Activated T-cell treated with anti-CD3 and anti-CD28 coated beads, Interleukin-2, amount 50 U/mL, for 24 hours (primary cell): ENCODE measurements around the gene CALHM5.
A peak's percentile ranks its signal among the peaks of the same experiment; 100 is the strongest.

Experiments
- DNase-seq: peaks from one replicate; pipeline ENCODE4 v3.0.0-alpha.2; 2020
- H3K27ac Mint-ChIP-seq: 2 replicates; pipeline ENCODE4 v1.8.0; 2020; ENCODE audit warnings: mild to moderate bottlenecking, mixed read lengths
- H3K27me3 Mint-ChIP-seq: 2 replicates; pipeline ENCODE4 v1.8.0; 2020; ENCODE audit warnings: mixed read lengths
- H3K36me3 Mint-ChIP-seq: 2 replicates; pipeline ENCODE4 v1.8.0; 2020; ENCODE audit warnings: low read depth, mixed read lengths
- H3K4me1 Mint-ChIP-seq: 2 replicates; pipeline ENCODE4 v1.8.0; 2020; ENCODE audit warnings: low read depth, mixed read lengths
- H3K4me3 Mint-ChIP-seq: 2 replicates; pipeline ENCODE4 v1.8.0; 2020; ENCODE audit warnings: mild to moderate bottlenecking, moderate library complexity, mixed read lengths
- H3K9me3 Mint-ChIP-seq: 2 replicates; pipeline ENCODE4 v1.8.0; 2020; ENCODE audit warnings: mixed read lengths

The CALHM5 gene

GRCh38 chr6:116511424-116512110 is at the start of gene CALHM5:
TSS of gene CALHM5 (plus strand) at chr6:116511639. CDS start at chr6:116511697, 58 bp downstream.
- Mint-ChIP-seq H3K27me3 (peaks cover under 1% of the 10 kb centered on the region), H3K4me3 (no peak within 1 kb of the TSS), H3K36me3 (no peaks in the 10 kb centered on the region), H3K4me1 (no peaks in the 10 kb centered on the region), H3K27ac (no peak within 1 kb of the TSS), H3K9me3 (peaks cover 9% of the 10 kb centered on the region)
- no peak for DNase-seq

GRCh38 chr6:116461932-116462885 is 49.2 kb upstream of the CALHM5 start:
- peak; percentile 74 for DNase-seq
- H3K27me3 Mint-ChIP-seq, result peaks cover 35% of the 10 kb centered on the region
- H3K4me3 Mint-ChIP-seq, result peak overlapping the region; percentile 53
- no peaks in the 10 kb centered on the region for H3K9me3 Mint-ChIP-seq
- H3K4me1 Mint-ChIP-seq, result peaks cover 39% of the 10 kb centered on the region
- peak overlapping the region; percentile 64 for H3K27ac Mint-ChIP-seq
- H3K36me3 Mint-ChIP-seq, result no peaks in the 10 kb centered on the region

DNA sequence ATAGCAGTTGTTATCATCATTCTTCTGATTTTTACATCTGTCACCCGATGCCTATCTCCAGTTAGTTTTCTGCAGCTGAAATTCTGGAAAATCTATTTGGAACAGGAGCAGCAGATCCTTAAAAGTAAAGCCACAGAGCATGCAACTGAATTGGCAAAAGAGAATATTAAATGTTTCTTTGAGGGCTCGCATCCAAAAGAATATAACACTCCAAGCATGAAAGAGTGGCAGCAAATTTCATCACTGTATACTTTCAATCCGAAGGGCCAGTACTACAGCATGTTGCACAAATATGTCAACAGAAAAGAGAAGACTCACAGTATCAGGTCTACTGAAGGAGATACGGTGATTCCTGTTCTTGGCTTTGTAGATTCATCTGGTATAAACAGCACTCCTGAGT is 48.1 kb upstream of the CALHM5 start:
- no peaks in the 10 kb centered on the region for H3K36me3 Mint-ChIP-seq
- H3K9me3 Mint-ChIP-seq, result no peaks in the 10 kb centered on the region
- peaks cover 41% of the 10 kb centered on the region for H3K4me1 Mint-ChIP-seq
- no peak for DNase-seq
- H3K4me3 Mint-ChIP-seq, result no peak overlapping the region
- H3K27ac Mint-ChIP-seq, result no peak overlapping the region
- H3K27me3 Mint-ChIP-seq, result peaks cover 35% of the 10 kb centered on the region

- Mint-ChIP-seq H3K27me3 (peaks cover 35% of the 10 kb centered on the region), H3K36me3 (no peaks in the 10 kb centered on the region), H3K4me3 (no peak overlapping the region), H3K4me1 (peaks cover 41% of the 10 kb centered on the region), H3K9me3 (no peaks in the 10 kb centered on the region), H3K27ac (no peak overlapping the region)
- no peak for DNase-seq
Measured at GRCh38 chr6:116465246-116465645, 46.2 kb upstream of the CALHM5 start.

DNA sequence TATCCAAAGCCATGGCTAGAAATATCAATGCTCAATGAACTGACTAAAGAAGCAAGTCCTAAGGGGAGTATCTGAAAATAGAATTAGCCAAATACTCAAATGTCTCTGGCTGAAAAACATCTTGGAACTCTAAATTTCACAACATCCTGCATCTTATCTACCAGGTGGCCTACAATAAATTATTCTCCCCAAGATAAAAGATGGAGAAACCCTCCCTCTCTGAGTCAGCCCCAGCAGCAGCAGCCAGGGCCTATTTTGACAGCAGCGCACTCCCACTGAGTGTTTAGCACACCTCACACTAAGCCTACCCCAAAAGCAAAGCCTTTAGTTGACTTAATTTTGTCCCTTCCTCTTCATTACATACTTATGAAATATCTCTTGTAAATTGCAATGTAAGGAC is 44.3 kb upstream of the CALHM5 start:
- Mint-ChIP-seq H3K4me3 (no peak overlapping the region), H3K9me3 (no peaks in the 10 kb centered on the region), H3K27me3 (peaks cover 20% of the 10 kb centered on the region), H3K27ac (no peak overlapping the region), H3K36me3 (no peaks in the 10 kb centered on the region), H3K4me1 (peaks cover 30% of the 10 kb centered on the region)
- DNase-seq, result no peak

GRCh38 chr6:116467514-116467913 is 43.9 kb upstream of the CALHM5 start:
- Mint-ChIP-seq H3K4me1 (peaks cover 27% of the 10 kb centered on the region), H3K27ac (no peak overlapping the region)

GRCh38 chr6:116468293-116468692 is 43.1 kb upstream of the CALHM5 start:
- H3K9me3 Mint-ChIP-seq, result no peaks in the 10 kb centered on the region
- peaks cover 11% of the 10 kb centered on the region for H3K27me3 Mint-ChIP-seq
- DNase-seq, result no peak
- no peak overlapping the region for H3K4me3 Mint-ChIP-seq
- H3K4me1 Mint-ChIP-seq, result peaks cover 23% of the 10 kb centered on the region
- no peak overlapping the region for H3K27ac Mint-ChIP-seq
- H3K36me3 Mint-ChIP-seq, result no peaks in the 10 kb centered on the region

More at GRCh38 chr6:116467514-116467913, 43.9 kb upstream of the CALHM5 start:
- H3K4me3 Mint-ChIP-seq, result no peak overlapping the region
- DNase-seq, result no peak
- peaks cover 19% of the 10 kb centered on the region for H3K27me3 Mint-ChIP-seq
- no peaks in the 10 kb centered on the region for H3K9me3 Mint-ChIP-seq
- H3K36me3 Mint-ChIP-seq, result no peaks in the 10 kb centered on the region

GRCh38 chr6:116471531-116471930 is 39.9 kb upstream of the CALHM5 start:
- no peaks in the 10 kb centered on the region for H3K27me3 Mint-ChIP-seq
- no peaks in the 10 kb centered on the region for H3K9me3 Mint-ChIP-seq
- DNase-seq, result no peak
- no peaks in the 10 kb centered on the region for H3K36me3 Mint-ChIP-seq
- H3K27ac Mint-ChIP-seq, result no peak overlapping the region
- no peak overlapping the region for H3K4me3 Mint-ChIP-seq
- peaks cover 27% of the 10 kb centered on the region for H3K4me1 Mint-ChIP-seq

GRCh38 chr6:116472706-116473105 is 38.7 kb upstream of the CALHM5 start:
- H3K36me3 Mint-ChIP-seq, result no peaks in the 10 kb centered on the region
- H3K4me1 Mint-ChIP-seq, result peaks cover 19% of the 10 kb centered on the region

GRCh38 chr6:116475141-116475540 is 36.3 kb upstream of the CALHM5 start:
- Mint-ChIP-seq H3K9me3 (no peaks in the 10 kb centered on the region), H3K27me3 (no peaks in the 10 kb centered on the region), H3K4me1 (peaks cover 19% of the 10 kb centered on the region), H3K4me3 (peak overlapping the region; percentile 47), H3K36me3 (no peaks in the 10 kb centered on the region), H3K27ac (peak overlapping the region; percentile 79)
- no peak for DNase-seq

More at GRCh38 chr6:116472706-116473105, 38.7 kb upstream of the CALHM5 start:
- Mint-ChIP-seq H3K27ac (no peak overlapping the region), H3K27me3 (no peaks in the 10 kb centered on the region), H3K9me3 (no peaks in the 10 kb centered on the region), H3K4me3 (no peak overlapping the region)
- DNase-seq, result no peak

DNA sequence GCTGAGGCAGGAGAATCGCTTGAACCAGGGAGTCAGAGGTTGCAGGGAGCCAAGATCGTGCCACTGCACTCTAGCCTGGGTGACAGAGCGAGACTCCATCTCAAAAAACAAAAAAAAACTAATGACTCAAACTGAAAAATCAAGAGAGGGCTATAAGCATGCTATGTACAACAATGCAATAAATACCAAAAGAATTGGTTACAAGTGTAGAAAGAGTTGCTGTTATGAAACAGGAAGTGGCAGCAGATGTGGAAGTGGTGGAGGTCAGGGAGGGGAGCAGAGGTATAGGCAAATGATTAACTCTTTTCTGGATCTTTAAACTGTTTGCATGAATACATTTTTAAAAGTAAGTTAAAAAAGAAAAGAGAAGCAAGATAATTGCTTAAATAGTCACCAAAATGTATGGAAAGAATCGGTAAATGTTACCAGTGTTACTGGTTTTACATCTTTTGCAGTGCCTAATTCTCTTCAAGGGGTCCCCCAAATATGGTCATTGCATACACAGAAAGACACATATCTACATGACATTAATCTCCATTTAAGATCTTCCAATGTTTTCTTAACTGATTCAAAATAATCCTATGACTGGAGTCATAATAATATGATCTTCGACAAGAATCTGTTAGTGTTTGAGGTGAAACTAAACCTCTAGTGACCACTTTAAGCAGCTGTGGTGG is 35.3 kb upstream of the CALHM5 start:
- Mint-ChIP-seq H3K9me3 (no peaks in the 10 kb centered on the region), H3K36me3 (no peaks in the 10 kb centered on the region), H3K27me3 (no peaks in the 10 kb centered on the region), H3K4me1 (peaks cover 19% of the 10 kb centered on the region), H3K4me3 (peak overlapping the region; percentile 47), H3K27ac (peak overlapping the region; percentile 79)
- DNase-seq, result no peak

- Mint-ChIP-seq H3K27me3 (peaks cover 13% of the 10 kb centered on the region), H3K27ac (no peak overlapping the region), H3K9me3 (no peaks in the 10 kb centered on the region), H3K4me3 (no peak overlapping the region), H3K36me3 (no peaks in the 10 kb centered on the region), H3K4me1 (no peaks in the 10 kb centered on the region)
- DNase-seq, result no peak
Measured at GRCh38 chr6:116482780-116483179, 28.7 kb upstream of the CALHM5 start.

GRCh38 chr6:116483616-116484015 is 27.8 kb upstream of the CALHM5 start:
- Mint-ChIP-seq H3K27ac (no peak overlapping the region), H3K4me3 (no peak overlapping the region), H3K36me3 (no peaks in the 10 kb centered on the region), H3K27me3 (peaks cover 17% of the 10 kb centered on the region), H3K4me1 (no peaks in the 10 kb centered on the region), H3K9me3 (no peaks in the 10 kb centered on the region)
- no peak for DNase-seq

- Mint-ChIP-seq H3K27ac (no peak overlapping the region), H3K27me3 (peaks cover 17% of the 10 kb centered on the region), H3K36me3 (no peaks in the 10 kb centered on the region)
Measured at GRCh38 chr6:116485559-116486184, 25.8 kb upstream of the CALHM5 start.

More at GRCh38 chr6:116485559-116486184, 25.8 kb upstream of the CALHM5 start:
- Mint-ChIP-seq H3K4me3 (no peak overlapping the region), H3K9me3 (no peaks in the 10 kb centered on the region), H3K4me1 (no peaks in the 10 kb centered on the region)
- no peak for DNase-seq
